ENCODE results near the gene NME3.

The NME3 gene

DNA sequence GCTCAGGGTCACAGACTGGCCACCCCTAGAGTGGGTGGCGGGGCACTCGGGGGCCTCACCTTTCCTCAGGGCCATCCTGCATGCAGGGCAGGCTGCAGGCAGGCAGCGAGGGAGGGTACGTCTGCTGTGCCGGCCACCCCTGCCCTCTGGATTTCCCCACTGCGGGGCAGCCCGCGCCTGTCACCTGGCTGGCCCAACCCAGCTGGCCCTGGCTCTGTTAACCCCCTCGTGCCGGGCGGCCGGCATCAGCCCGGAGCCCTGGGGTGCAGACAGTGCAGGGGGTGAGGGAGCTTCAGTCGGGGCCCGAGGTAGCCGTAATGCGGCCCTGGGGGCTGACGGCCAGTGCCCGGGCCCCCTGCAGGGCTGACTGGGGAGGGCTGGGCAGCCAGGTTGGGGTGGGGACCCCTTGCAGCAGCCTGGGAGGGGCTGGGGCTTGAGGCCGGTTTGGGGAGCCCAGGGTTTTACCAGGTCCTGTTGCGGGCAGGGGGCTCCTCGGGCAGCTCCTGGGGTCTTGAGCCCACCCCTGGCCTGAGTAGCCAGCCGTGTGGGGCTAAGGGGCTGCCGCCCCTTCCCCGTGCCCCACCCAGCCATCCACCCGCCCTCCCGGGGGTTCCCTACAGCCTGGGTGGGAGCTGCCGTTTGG, 22.4 kb upstream of the NME3 start, which contains the start of gene IGFALS:
Gene IGFALS (minus strand): TSS at position 128 of the 643 bp plus-strand sequence. CDS start 53 bp downstream, at position 75.
- DNase-seq: no peak

DNA sequence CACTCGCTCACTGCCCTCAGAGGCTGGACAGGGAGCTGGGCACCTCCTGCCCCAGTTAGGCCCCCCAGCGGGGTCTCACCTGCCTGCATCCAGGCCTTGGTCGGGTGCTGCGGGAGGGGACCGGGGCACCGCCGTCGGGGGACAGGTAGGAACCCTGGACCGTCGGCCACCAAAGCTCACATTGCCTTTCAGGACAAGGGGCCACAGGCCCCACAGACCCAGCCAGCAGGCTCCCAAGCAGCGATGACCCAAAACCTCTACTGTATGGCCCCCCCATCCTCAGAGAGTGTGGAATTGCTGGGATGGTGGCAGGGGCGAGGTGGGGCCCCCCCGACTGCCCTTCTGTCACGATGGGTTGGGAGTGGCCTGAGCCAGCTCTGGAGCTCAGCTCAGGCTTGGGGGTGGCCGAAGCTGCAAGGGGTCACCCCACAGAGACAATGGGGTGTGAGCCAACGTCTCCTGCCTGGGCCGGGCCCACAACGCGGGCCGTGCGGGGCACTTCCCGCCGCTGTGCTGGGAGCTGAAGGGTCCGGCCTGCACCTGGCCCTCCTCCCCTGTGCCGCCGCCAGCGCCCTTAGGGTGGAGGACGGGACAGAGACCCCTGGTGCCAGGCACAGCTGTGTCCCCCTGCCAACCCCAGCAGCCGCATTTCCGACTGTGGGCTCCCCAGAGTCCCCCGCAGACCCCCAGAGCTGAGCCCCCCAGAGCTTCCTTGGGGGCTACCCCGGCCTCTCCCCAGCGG, 21.7 kb upstream of the NME3 start:
- DNase-seq: no peak

DNA sequence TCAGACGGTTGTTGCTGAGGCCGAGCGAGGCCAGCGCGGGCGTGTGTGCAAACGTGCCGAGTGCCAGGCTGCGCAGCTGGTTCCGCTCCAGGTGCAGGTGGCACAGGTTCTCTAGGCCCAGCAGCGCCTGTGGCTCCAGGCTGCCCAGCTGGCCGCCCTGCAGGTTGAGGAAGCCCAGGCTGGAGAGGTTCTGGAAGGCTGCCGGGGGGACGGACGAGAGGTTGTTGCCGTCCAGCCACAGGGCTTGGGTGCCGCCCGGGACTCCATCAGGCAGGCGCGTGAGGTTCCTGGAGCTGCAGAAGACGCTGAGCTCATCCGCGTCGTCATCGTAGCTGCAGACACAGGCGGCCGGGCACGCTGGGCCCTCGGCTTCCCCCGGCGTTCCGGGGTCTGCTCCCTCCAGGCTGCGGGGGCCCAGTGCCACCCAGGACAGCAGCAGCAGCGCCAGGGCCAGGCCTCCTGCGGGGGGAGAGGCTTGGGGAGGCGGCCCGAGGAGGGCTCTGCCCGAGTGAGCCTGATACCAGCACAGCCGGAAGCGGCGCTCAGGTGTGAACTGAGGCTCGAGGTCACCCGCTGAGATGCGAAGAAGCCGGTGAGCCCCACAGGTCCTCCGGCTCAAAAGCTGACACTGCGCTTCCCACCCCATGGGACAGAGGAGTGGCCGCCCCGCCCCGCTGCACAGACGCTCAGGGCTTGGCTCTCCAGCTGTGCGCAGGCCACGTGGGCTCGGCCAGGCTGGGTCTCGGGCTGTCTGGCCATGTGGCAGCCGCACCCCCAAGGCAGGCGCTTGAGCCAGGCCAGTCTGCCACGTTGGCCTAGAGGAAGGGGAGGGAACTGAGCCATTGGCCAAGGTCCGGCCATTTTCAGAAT, 20.8 kb upstream of the NME3 start:
- no peak for DNase-seq

- DNase-seq: no peak
Observed at GRCh38 chr16:1791256-1791942, 20.1 kb upstream of the NME3 start.

- DNase-seq: no peak
Observed at GRCh38 chr16:1790611-1791255, 19.4 kb upstream of the NME3 start.

DNA sequence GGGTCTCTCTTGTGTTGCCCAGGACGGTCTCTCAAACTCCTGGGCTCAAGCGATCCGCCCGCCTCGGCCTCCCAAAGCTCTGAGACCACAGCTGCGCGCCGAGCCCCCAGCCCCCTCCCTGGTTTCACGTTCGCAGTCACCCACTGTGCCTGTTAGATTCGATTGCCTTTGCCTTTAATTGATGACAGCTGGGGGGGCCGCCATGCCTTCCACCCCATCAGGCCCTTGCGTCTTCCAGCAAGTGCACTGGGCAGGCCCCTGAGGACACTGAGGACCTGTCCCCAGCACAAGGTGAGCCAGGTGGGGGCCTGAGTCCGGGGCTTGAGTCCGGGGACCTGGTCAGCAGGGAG, 18.9 kb upstream of the NME3 start:
- DNase-seq: no peak

GRCh38 chr16:1789643-1790045, 18.3 kb upstream of the NME3 start:
- no peak for DNase-seq

- DNase-seq: no peak
Observed at GRCh38 chr16:1788708-1789100, 17.4 kb upstream of the NME3 start.

DNA sequence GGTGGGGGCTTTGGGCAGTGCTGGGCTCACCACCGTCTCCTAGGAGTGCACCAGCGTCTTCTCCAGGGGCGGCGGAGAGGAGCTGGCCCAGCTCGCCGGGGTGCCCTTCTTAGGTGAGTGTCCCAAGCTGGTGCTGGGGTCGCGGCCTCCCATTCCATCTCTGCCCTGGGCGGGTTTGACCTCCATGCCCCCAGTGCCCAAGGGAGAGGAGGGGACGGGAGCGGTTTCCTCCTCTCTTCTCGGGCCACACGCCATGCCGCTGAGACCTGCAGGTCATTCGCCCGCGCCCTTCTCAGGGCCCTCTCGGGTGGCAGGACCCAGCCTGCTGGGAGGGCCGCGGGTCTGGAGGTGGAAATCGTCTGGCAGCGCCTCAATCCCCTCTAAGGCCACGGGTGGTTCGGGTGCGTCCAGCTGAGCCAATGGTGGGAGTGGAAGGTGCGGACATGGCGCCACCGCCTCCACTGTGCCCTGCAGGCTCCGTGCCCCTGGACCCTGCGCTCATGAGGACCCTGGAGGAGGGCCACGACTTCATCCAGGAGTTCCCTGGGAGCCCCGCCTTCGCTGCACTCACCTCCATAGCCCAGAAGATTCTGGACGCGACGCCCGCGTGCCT, 16.9 kb upstream of the NME3 start:
- no peak for DNase-seq

GRCh38 chr16:1787322-1788094, 16.2 kb upstream of the NME3 start:
- no peak for DNase-seq

GRCh38 chr16:1787056-1787321, 15.6 kb upstream of the NME3 start:
- DNase-seq: no peak

DNA sequence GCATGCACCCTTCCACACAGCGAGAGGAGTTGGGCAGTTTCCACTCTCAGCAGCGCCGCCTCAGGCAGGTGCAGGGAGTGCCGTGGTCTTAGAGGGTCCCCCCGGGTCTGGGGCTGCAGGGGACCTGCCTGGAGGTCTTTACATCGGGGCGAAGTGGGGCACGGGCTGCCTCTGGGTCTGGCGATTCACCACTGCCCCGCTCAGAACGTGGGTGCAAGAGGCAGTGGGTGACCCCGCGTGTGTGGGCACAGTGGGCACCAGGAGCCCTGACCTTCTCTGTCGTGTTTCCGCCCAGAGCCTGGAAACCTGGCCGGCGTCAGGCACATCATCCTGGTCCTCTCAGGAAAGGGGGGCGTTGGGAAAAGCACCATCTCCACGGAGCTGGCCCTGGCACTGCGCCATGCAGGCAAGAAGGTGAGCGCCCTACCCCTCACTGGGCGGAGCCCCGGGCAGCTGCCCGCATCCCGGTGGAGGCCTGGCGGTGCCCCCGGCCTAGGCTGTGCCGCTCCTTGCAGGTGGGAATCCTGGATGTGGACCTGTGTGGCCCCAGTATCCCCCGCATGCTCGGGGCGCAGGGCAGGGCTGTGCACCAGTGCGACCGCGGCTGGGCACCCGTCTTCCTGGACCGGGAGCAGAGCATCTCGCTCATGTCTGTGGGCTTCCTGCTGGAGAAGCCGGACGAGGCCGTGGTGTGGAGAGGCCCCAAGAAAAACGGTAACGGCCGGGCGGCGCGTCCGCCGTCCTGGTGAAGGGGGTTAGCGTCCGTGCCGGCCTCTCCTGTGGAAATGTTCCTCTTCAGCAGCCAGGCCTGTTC, 15.1 kb upstream of the NME3 start:
- DNase-seq: no peak

- DNase-seq: no peak
Observed at GRCh38 chr16:1785846-1786170, 14.5 kb upstream of the NME3 start.

DNA sequence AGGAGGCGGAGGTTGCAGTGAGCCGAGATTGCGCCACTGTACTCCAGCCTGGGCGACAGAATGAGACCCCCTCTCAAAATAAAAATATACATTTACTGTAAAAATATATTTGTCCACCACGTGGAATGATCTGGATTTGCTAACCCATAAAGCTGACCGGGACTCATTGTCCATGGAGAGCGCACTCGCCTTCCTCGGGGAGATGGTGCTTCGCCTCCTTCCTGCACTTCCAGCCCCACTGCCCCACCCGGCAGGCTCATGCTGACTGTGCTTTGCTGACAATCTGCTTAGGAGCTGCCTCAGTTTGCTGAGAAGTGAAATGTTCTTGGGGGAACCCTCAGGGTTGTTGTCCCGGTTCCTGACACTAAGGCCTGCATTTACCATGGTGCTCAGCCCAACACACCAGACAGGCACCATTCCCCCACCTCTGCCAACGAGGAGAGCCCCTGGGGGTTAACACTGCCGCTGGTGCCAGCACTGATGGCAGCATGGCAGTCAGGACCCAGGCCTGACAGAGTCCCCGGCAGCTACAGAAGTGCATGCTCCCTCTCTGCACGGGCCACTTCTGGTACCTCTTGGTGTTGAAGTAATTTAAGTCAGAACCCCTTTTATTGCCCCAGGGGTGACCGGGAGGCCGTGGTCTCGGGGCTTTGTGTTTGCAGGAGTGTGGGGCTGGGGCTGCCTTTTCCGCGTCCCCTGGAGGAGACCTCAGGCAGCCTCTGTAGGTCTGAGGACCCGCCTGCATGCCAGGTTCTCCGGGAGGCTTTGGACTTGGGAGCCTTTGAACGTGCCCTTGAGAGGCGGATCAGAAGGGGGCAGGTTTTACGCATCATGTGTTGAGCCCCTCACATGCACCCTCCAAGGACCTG, 13.9 kb upstream of the NME3 start:
- DNase-seq: no peak

DNA sequence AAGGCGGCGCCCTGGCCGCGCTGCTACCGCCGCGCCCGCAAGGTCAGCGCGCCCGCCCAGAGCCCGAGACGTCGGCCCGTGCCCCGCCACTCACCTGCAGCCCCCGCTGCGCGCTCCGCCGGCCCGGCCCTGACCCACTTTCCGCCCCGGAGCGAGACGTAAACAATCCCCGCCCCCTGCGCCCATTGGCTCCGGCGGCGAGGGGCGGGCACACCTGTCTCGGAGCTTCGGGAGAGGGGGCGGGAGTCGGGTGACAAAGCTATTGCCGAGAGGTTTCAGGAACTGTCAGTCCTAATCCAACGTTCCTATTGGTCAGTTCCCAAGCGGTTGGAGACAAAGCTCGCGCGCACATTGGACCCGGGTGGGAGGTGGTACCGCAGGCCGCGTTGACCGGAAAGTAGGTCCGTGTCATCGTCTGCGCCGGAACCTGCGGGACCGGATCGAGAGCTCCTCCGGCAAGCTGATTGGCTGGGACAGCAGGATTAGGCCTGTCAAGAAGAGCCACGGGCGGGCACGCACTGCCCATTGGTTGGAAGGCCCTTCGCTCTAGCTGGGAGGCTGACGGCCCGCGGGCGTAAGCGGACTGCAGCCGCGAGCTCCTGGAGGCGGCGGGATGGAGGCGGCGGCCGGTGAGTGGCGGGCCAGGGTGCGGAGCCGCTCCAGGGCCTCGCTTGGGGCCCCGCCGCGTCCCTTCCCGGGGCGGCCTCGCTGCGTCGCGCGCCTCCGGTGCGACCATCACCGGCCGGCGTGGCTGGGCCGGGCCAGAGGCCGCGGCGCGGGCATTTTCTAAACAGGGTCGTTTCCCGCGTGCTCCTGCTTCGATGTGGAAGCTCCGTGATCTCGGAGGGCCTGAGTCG, 11.3 kb upstream of the NME3 start, which contains the start of the genes NUBP2 and SPSB3:
Gene NUBP2 (plus strand): TSS at position 553 of the 857 bp plus-strand sequence. CDS start 61 bp downstream, at position 614.
Gene SPSB3 (minus strand): TSS at position 164 of the 857 bp plus-strand sequence. CDS start 1,088 bp downstream, outside the sequence.
- peak; percentile 100 for DNase-seq

GRCh38 chr16:1781758-1782407, 10.5 kb upstream of the NME3 start:
- DNase-seq: peak; percentile 27

DNA sequence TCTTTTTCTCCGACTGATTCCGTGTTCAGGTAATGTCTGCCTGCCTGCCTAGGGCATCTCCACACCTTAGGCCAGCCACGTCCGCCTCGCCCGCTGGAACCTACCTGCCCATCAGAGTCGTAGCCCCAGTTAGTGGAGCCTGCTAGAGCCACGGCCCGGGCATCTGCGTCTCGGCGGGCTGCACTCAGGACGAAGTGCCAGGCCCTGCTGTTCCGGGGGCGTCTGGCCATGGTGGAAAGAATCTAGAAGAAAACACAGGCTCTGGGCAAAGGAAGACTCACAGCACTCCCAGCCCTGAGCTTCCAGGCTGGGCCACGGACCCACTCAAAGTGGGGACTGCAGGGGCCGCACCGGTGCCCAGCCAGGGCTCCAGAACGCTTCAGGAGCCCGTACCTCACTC, 9.9 kb upstream of the NME3 start:
- no peak for DNase-seq

DNA sequence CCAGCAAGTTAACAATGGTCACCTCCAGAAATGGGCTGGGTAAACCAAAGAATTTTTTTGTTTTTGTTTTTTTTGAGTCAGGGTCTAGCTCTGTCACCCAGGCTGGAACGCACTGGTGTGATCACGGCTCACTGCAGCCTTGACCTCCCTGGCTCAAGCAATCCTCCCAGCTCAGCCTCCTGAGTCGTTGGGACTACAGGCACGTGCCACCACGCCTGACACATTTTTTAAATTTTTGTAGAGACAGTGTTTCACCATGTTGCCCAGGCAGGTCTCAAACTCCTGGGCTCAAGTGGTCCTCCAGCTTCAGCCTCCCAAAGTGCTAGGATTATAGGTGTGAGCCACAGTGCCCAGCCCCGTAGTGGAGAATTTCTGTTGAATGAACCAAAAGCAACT, 9.3 kb upstream of the NME3 start:
- no peak for DNase-seq

All from activated CD4-positive, alpha-beta T cell treated with anti-CD3 and anti-CD28 coated beads, Interleukin-2, amount 50 U/mL, for 16 hours (primary cell).